ENCODE measurements around the gene NKTR. TPM values are rescaled to one million over a fixed set of nuclear protein-coding genes. Genes with fewer than 3 reads are reported as not detected.
"Not testable (repeated sequence)": the region's sequence is repeated elsewhere in the genome, so short reads cannot be mapped to it uniquely, and the experiment has no call there.

Gene NKTR
- polyA plus RNA-seq (2012; ENCODE audit: missing spikeins) = 62.4 TPM

DNA sequence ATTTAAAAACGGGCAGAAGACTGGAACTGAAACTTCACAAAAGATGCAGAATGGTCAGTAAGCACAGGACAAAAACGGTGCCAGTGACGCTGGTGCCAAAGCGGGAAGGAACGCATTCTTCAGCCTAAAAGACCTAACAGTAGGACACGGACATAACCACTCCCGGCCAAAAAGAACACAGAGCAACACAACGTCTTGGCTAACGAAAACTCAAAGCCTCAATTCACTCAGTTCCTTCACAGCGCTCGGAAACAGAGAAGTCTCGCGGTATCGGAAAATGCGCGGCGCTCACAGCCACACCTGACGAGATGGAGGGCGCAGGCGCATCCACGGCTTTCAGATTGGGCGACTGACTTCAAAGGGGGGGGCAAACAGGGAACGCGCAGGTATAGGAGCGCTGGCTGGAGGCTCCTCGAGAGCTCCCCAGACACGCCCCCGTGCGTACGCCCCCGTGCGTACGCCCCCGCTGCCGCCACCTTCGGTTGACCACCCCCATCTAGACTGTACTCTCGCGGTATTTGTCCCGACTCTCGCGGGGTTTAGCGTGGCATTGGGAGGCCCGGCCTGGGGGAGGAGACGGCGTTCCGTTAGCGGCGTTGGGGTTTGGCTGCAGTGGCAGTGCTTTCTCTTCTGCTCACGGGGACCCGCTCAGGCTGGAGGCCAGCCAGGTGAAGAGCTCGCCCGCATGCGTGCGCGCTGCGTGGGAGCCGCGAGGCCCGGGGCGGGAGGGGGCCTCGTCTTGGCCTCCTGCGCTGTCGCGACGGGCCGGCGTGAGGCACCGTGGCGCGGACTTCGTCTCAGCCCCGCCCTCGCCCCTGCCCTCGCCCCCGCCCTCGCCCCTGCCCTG, at the start of gene NKTR:
NKTR (plus strand) TSS at position 576 of the 847 bp plus-strand sequence. CDS start 321 bp downstream, outside the sequence.
- peak; percentile 79 for DNase-seq (ENCODE audit: insufficient read length)
- FAIRE-seq = peak; percentile 96

DNA sequence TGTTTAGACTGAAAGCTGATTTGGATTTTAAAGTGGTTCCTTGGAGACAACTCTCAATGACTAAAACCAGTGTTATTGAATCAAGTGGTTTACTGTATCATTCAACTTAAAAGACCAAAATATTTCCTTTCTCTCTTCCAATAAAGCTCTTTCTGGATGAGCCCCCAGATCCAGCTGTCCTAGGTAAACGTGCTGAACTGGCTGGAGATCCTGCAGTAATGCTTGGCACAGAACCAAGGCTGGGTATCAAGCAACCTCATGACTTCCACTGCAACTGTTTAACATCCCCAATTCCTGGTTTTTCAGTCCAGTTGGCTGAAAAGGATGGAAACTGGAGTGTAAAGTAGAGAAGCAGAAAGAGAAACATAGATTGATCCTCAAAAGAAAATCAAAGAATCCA, 47.7 kb upstream of the NKTR start:
- FAIRE-seq (no peak), DNase-seq (ENCODE audit: insufficient read length) (no peak)
- TF ChIP-seq TAF1 (IDR thresholded peaks at IDR 0.05; ENCODE audit: borderline replicate concordance, low read depth, low read length) (no peak), POLR2A (IDR thresholded peaks at IDR 0.05; ENCODE audit: low read depth, low read length) (no peak), POLR2AphosphoS5 (IDR thresholded peaks at IDR 0.05; ENCODE audit: low read depth, low read length) (no peak)

More for the DNA sequence above, at the start of gene NKTR:
- TF ChIP-seq POLR2AphosphoS5 (IDR thresholded peaks at IDR 0.05; ENCODE audit: low read depth, low read length) = peak; percentile 93
- peak; percentile 96 for TF ChIP-seq POLR2A (IDR thresholded peaks at IDR 0.05; ENCODE audit: low read depth, low read length)
- TF ChIP-seq TAF1 (IDR thresholded peaks at IDR 0.05; ENCODE audit: borderline replicate concordance, low read depth, low read length) = peak; percentile 76

DNA sequence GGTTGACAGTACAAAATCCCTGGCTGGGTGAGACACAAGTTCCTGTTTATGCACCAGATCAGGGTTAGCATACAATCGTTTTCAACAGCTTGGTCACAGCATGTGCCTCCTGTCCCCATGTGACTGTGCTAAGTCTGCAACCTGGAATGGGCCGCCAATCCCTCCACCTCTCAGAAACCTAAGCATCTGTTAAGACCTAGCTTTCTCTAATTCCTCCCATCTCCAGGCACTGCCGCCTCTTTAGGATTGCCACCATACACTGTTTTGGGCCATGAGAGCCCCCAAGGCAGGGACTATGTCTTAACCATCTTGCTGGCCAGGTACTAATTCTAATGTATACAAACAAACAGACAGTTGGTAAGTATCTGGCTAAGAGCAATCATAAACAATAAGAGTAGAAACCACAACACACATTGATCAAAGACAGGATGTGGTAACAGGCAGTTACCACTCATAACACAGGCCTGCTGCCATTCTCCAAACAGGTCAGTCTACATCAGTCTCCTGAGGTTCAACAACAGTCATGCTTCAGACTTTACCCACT, 44.3 kb upstream of the NKTR start:
- TF ChIP-seq POLR2AphosphoS5 (IDR thresholded peaks at IDR 0.05; ENCODE audit: low read depth, low read length) = no peak
- TF ChIP-seq TAF1 (IDR thresholded peaks at IDR 0.05; ENCODE audit: borderline replicate concordance, low read depth, low read length) = no peak
- TF ChIP-seq POLR2A (IDR thresholded peaks at IDR 0.05; ENCODE audit: low read depth, low read length) = no peak
- FAIRE-seq (no peak), DNase-seq (ENCODE audit: insufficient read length) (no peak)

DNA sequence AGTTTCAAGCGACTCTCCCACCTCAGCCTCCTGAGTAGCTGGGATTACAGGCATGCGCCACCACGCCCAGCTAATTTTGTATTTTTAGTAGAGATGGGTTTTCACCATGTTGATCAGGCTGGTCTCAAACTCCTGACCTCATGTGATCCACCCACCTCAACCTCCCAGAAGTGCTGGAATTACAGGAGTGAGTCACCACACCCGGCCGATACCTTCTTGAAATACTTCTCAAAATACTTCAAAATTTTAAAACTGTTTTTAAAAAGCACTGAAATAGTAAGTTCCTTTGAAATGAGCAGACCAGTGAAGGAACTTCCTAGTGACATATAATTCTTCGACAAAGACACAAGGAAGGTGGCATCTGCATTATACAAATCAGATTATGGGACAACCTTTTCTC, 43.7 kb upstream of the NKTR start:
- not testable (repeated sequence) for DNase-seq (ENCODE audit: insufficient read length); FAIRE-seq

DNA sequence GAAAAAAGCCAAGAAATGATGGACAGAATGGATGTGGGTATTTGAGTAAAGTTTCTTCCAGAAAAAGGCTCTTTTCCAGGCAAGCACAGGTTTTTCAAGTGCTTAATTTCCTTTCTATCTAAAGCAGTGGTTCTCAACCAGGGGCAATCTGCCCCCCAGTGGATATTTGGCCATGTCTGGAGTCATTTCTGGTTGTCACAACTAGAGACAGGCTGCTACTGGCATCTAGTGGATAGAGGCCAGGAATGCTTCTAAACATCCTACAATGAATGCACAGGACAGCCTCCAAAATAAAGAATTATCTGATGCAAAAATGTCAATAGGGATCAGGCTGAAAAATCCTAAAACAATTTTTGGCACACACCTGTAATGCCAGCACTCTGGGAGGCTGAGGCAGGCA, 42.6 kb upstream of the NKTR start:
- no peak for FAIRE-seq
- no peak for DNase-seq (ENCODE audit: insufficient read length)
- TF ChIP-seq TAF1 (IDR thresholded peaks at IDR 0.05; ENCODE audit: borderline replicate concordance, low read depth, low read length) (no peak), POLR2A (IDR thresholded peaks at IDR 0.05; ENCODE audit: low read depth, low read length) (no peak), POLR2AphosphoS5 (IDR thresholded peaks at IDR 0.05; ENCODE audit: low read depth, low read length) (no peak)

DNA sequence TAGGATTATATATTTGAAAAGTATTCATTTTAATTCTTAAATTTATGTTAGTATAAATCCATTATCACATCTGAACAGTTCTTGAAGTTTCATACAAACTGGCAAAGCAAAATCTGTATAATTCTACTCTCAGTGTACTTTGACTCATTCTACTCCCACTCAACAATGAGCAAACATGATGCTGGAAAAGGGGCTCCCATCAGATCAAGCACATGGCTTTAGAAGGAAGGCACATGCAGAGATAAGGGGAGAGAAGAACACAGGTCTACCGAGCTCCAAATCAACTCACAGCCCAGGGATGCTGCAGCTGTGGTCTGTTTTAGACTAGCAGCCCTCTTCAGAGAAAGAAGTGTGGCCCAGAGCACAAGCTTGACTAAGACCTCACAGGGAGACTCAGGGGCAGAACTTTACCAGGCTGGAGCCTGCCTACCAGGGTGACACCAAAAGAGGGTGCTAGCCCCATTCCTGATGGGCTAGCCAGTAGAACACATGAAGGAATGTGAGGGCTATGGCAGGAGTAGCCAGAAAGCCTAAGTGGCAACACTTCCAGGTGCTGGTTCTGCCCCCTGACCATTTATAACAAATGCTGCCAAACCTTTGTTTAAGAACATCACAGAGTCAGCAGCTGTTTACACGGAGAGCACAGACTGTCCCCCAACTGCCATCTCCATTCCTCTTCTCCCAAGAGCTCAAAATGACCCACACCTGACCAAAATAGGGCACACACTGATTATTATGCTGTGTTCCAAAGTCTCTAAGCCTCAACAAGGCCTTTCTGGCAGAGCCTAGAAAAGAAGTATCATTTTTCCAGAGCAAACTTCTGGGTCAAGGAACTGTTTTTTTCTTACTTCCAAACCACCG, 38.2 kb upstream of the NKTR start:
- FAIRE-seq (no peak), DNase-seq (ENCODE audit: insufficient read length) (no peak)
- TF ChIP-seq POLR2A (IDR thresholded peaks at IDR 0.05; ENCODE audit: low read depth, low read length) = no peak
- no peak for TF ChIP-seq POLR2AphosphoS5 (IDR thresholded peaks at IDR 0.05; ENCODE audit: low read depth, low read length)
- TF ChIP-seq TAF1 (IDR thresholded peaks at IDR 0.05; ENCODE audit: borderline replicate concordance, low read depth, low read length) = no peak

DNA sequence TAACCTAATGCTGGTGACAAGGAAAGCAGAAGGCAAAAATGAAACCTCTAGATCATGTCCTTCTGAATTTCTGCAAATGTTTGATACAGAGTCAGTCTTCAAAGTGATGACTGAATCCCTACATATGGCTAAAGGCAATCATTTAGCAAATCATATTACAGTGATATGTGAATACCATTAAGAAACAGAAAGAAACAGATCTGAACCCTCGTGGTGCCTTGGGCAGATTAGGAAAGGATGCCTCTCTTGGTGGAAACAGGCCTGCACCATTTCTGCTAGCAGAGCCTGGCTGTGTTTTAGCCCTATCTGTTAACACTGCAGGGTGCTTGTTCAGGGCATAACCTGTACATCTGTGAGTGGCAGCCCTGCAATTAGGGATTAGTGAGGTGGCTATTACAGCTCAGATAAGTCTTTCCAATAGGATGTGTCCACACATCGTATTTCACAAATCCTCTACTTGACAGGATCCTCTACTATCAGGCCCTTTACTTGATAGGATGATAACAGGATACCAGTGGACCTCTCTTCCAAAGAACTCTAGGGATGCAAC, 30.8 kb upstream of the NKTR start:
- DNase-seq (ENCODE audit: insufficient read length) = no peak
- TF ChIP-seq POLR2AphosphoS5 (IDR thresholded peaks at IDR 0.05; ENCODE audit: low read depth, low read length) = no peak
- no peak for TF ChIP-seq POLR2A (IDR thresholded peaks at IDR 0.05; ENCODE audit: low read depth, low read length)
- no peak for TF ChIP-seq TAF1 (IDR thresholded peaks at IDR 0.05; ENCODE audit: borderline replicate concordance, low read depth, low read length)
- no peak for FAIRE-seq

DNA sequence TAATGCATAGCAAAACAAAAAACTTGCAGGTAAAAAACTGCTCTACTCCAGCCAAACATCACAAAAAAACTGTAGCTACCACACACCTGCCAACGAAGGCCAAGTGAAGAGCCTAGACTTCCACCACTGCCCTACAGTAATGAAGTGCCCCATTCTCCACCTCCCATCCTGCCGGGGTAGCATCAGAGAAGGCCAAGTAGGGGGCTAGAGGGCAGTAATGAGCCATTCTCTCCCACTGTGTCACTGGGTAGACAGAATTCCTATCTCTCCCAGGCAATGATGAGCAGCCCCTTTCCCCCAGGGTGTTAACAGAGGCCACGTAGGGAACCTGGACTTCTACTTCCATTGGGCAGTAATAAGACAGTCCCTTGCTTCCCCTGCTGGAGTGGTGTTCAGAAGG, 28.2 kb upstream of the NKTR start:
- DNase-seq (ENCODE audit: insufficient read length) (no peak), FAIRE-seq (peak; percentile 5)

DNA sequence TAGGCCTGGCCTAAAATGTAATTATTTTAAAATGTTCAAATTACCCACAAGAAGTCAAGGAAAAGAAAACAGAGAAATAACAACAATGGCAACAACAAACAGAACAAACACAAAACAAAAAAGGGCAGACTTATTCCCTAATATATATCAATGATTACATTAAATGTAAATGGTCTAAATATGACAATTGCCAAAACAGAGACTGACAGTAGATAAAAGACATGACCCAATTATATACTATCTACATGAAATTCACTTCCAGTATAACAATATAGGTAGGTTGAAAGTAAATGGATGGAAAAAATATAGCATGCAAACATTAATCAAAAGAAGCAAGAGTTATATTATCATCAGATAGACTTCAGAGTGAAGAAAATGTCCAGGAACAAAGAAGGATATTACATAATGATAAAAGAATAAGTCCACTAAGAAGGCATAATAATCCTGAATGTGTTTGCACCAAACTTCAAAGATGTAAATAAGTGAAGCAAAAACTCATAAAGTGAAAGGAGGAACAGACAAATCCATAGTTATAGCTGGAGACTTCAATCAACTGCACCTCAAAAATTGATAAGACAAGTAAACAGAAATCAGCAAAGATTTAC, 25.2 kb upstream of the NKTR start:
- TF ChIP-seq POLR2A (IDR thresholded peaks at IDR 0.05; ENCODE audit: low read depth, low read length) = no peak
- TF ChIP-seq TAF1 (IDR thresholded peaks at IDR 0.05; ENCODE audit: borderline replicate concordance, low read depth, low read length) = no peak
- TF ChIP-seq POLR2AphosphoS5 (IDR thresholded peaks at IDR 0.05; ENCODE audit: low read depth, low read length) = no peak
- DNase-seq (ENCODE audit: insufficient read length) = no peak
- FAIRE-seq = no peak

More for the DNA sequence above, 28.2 kb upstream of the NKTR start:
- TF ChIP-seq POLR2AphosphoS5 (IDR thresholded peaks at IDR 0.05; ENCODE audit: low read depth, low read length) (no peak), TAF1 (IDR thresholded peaks at IDR 0.05; ENCODE audit: borderline replicate concordance, low read depth, low read length) (no peak), POLR2A (IDR thresholded peaks at IDR 0.05; ENCODE audit: low read depth, low read length) (no peak)

DNA sequence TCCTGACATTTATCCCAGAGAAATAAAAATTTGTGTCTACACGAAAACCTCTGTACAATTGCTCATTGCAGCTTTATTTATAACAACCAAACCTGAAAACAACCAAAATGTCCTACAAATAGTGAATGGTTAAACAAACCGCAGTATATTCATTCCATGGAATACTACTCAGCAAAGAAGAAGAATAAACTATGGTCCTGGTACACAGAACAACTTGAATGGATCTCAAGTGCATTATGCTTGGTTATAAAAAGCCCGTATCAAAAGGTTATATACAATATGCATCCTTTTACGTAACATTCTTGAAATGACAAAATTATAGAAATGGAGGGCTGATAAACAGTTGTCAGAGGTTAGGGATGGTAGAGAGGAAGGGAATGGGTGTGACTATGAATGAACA, 22.4 kb upstream of the NKTR start:
- FAIRE-seq = no peak
- no peak for DNase-seq (ENCODE audit: insufficient read length)
- TF ChIP-seq POLR2AphosphoS5 (IDR thresholded peaks at IDR 0.05; ENCODE audit: low read depth, low read length) (no peak), POLR2A (IDR thresholded peaks at IDR 0.05; ENCODE audit: low read depth, low read length) (no peak), TAF1 (IDR thresholded peaks at IDR 0.05; ENCODE audit: borderline replicate concordance, low read depth, low read length) (no peak)

DNA sequence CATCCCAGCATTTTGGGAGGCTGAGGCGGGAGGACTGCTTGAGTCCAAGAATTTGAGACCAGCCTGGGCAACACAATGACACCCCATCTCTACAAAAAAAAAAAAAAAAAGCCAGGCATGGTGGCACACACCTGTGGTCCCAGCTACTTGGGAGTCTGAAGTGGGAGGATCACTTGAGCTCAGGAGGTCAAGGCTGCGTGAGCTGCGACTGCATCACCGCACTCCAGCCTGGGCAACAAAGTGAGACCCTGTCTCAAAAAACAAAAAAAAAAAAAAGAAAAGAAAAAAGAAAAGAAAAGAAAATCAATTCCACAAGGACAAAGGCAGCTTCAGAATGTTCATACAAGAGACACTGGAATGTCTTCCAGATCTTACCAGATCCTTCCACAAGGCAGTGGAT, 21.1 kb upstream of the NKTR start:
- FAIRE-seq; DNase-seq (ENCODE audit: insufficient read length): not testable (repeated sequence)
